PC-3 (cell line): Measurements from ENCODE around the gene BNC1. TPM values are rescaled to one million over a fixed set of nuclear protein-coding genes. Genes with fewer than 3 reads are reported as not detected.

Experiments
- ATAC-seq: fragments of 200-7000 bp; cut with Tn5 transposase; 2 replicates; pipeline ENCODE4 v1.9.1; 2020; ENCODE audit warnings: mild to moderate bottlenecking, moderate library complexity
- BruUV-seq: library from RNA; stranded (reverse); fragments of 400-500 nt; replicated peaks from 2 replicates; lab custom pipeline; 2021; lab: Mats Ljungman, UMichigan
- CTCF ChIA-PET: fragments of 300-600 bp; sonication (Branson Sonifier 250); formaldehyde crosslinking; loops from one replicate; lab custom pipeline; 2022; ENCODE audit warnings: antibody characterized with exemption; lab: Charles Lee
- POLR2A ChIA-PET: fragments of 300-600 bp; sonication (Branson Sonifier 250); formaldehyde crosslinking; loops from one replicate; lab custom pipeline; 2022; ENCODE audit warnings: antibody characterized with exemption; ENCODE audit not compliant: unreplicated experiment; lab: Charles Lee
- DNase-seq: peaks from one replicate; pipeline ENCODE4 v3.0.0-alpha.2; 2015
- H2AFZ ChIP-seq: fragments of 300-600 bp; sonication (generic); 2 replicates; pipeline ENCODE4 v1.6.0; 2016; ENCODE audit warnings: antibody characterized with exemption, low read length
- H3F3A ChIP-seq: fragments of 300-600 bp; sonication (generic); one replicate; pipeline ENCODE4 v1.6.0; 2017; ENCODE audit warnings: antibody characterized with exemption, low read length, control low read depth, mild to moderate bottlenecking; ENCODE audit not compliant: unreplicated experiment
- H3K27ac ChIP-seq: fragments of 300-600 bp; sonication (generic); 2 replicates; pipeline ENCODE4 v1.5.1; 2016; ENCODE audit warnings: mild to moderate bottlenecking, low read length
- H3K27me3 ChIP-seq: fragments of 300-600 bp; sonication (generic); 2 replicates; pipeline ENCODE4 v1.6.1; 2016; ENCODE audit warnings: low read length, mixed read lengths
- H3K36me3 ChIP-seq: fragments of 300-600 bp; sonication (generic); 2 replicates; pipeline ENCODE4 v1.6.1; 2016; ENCODE audit warnings: low read depth, mixed run types, low read length, mixed read lengths
- H3K4me1 ChIP-seq: fragments of 300-600 bp; sonication (generic); 2 replicates; pipeline ENCODE4 v1.5.1; 2016; ENCODE audit warnings: low read length; ENCODE audit not compliant: insufficient read depth
- H3K4me2 ChIP-seq: fragments of 300-600 bp; sonication (generic); 2 replicates; pipeline ENCODE4 v1.6.0; 2016; ENCODE audit warnings: low read length
- H3K4me3 ChIP-seq: fragments of 300-600 bp; sonication (generic); 2 replicates; pipeline ENCODE4 v1.5.1; 2016; ENCODE audit warnings: mild to moderate bottlenecking, low read length, mixed read lengths
- H3K79me2 ChIP-seq: fragments of 300-600 bp; sonication (generic); 2 replicates; pipeline ENCODE4 v1.6.1; 2017; ENCODE audit warnings: low read length, mixed read lengths
- H3K9ac ChIP-seq: fragments of 300-600 bp; sonication (generic); 2 replicates; pipeline ENCODE4 v1.6.0; 2016; ENCODE audit warnings: mild to moderate bottlenecking, low read length
- H3K9me2 ChIP-seq: fragments of 300-600 bp; sonication (generic); replicated peaks from 2 replicates; pipeline ENCODE4 v1.6.1; 2016; ENCODE audit warnings: mixed run types, low read length, mixed read lengths
- H3K9me3 ChIP-seq: fragments of 300-600 bp; sonication (generic); 2 replicates; pipeline ENCODE4 v1.6.1; 2016; ENCODE audit warnings: low read length, mixed read lengths
- H4K20me1 ChIP-seq: fragments of 300-600 bp; sonication (generic); 2 replicates; pipeline ENCODE4 v1.6.1; 2016; ENCODE audit warnings: low read length, mixed read lengths
- CTCF ChIP-seq: fragments of 300-600 bp; sonication (generic); conservative IDR thresholded peaks from 2 replicates; pipeline ENCODE4 v1.5.1; 2017; ENCODE audit warnings: antibody characterized with exemption, low read depth, mild to moderate bottlenecking, low read length
- EZH2 ChIP-seq: fragments of 300-600 bp; sonication (generic); IDR thresholded peaks from one replicate; pipeline ENCODE4 v1.6.1; 2017; ENCODE audit warnings: antibody characterized with exemption, mild to moderate bottlenecking, low read length; ENCODE audit not compliant: unreplicated experiment
- EZH2phosphoT487 ChIP-seq: fragments of 300-600 bp; sonication (generic); IDR thresholded peaks from 2 replicates; pipeline ENCODE4 v1.6.1; 2018; ENCODE audit warnings: mild to moderate bottlenecking, antibody characterized with exemption, low read length, borderline replicate concordance
- intact Hi-C: fragments of 100-400 bp; cut with micrococcal nuclease; formaldehyde crosslinking; loops from 2 replicates; pipeline ENCODE4 v1.9.0; 2023
- total RNA-seq: library from RNA; depleted of rRNA; stranded (reverse); fragments of >200 nt; gene quantifications from 2 replicates; pipeline ENCODE4 v1.2.3, GENCODE V29; 2014

Gene BNC1
- total RNA-seq, 1 experiment from 2014 or later = 2.4 TPM

GRCh38 chr15:83276661-83277060, 7.8 kb downstream of the BNC1 start:
- no peak overlapping the region for H3K27ac ChIP-seq
- H3K36me3 ChIP-seq = no peaks in the 10 kb centered on the region
- ATAC-seq (no peak), DNase-seq (no peak)
- no TSS peak for BruUV-seq
- H3K4me3 ChIP-seq = no peak overlapping the region
- no peak overlapping the region for H3K9ac ChIP-seq
- no peaks in the 10 kb centered on the region for H3K27me3 ChIP-seq
- H3K4me2 ChIP-seq = no peak overlapping the region
- TF ChIP-seq EZH2 = no peak
- no peak for TF ChIP-seq EZH2phosphoT487
- no peak for TF ChIP-seq CTCF
- H4K20me1 ChIP-seq = no peaks in the 10 kb centered on the region
- H3K9me3 ChIP-seq = no peaks in the 10 kb centered on the region
- POLR2A ChIA-PET = no interaction called here
- H3K79me2 ChIP-seq = peaks cover 11% of the 10 kb centered on the region
- no peak overlapping the region for H2AFZ ChIP-seq
- no peaks in the 10 kb centered on the region for H3K9me2 ChIP-seq
- CTCF ChIA-PET = no interaction called here
- intact Hi-C loops = no loop called here
- peaks cover 16% of the 10 kb centered on the region for H3K4me1 ChIP-seq
- H3F3A ChIP-seq = no peaks in the 10 kb centered on the region

- Histone ChIP-seq H3K9me3 (no peaks in the 10 kb centered on the region), H3K36me3 (no peaks in the 10 kb centered on the region), H3K4me1 (peaks cover 11% of the 10 kb centered on the region), H4K20me1 (no peaks in the 10 kb centered on the region), H3K4me3 (no peak overlapping the region), H3K27ac (no peak overlapping the region), H3F3A (no peaks in the 10 kb centered on the region), H3K4me2 (no peak overlapping the region), H3K9ac (no peak overlapping the region), H3K79me2 (peaks cover under 1% of the 10 kb centered on the region), H3K9me2 (no peaks in the 10 kb centered on the region), H2AFZ (no peak overlapping the region), H3K27me3 (no peaks in the 10 kb centered on the region)
- ChIA-PET POLR2A (no interaction called here), CTCF (no interaction called here)
- no TSS peak for BruUV-seq
- TF ChIP-seq EZH2 (no peak), EZH2phosphoT487 (no peak), CTCF (no peak)
- ATAC-seq (no peak), DNase-seq (no peak)
- intact Hi-C loops = no loop called here
These were observed 9.1 kb downstream of the BNC1 start for GRCh38 chr15:83275412-83275811.

- no TSS peak for BruUV-seq
- H3K27me3 ChIP-seq = no peaks in the 10 kb centered on the region
- H3K9me2 ChIP-seq = no peaks in the 10 kb centered on the region
- H3K27ac ChIP-seq = no peak overlapping the region
- no peak overlapping the region for H3K4me3 ChIP-seq
- H4K20me1 ChIP-seq = no peaks in the 10 kb centered on the region
- no peak for ATAC-seq
- H3K9ac ChIP-seq = no peak overlapping the region
- H3K4me1 ChIP-seq = no peaks in the 10 kb centered on the region
- intact Hi-C loops = no loop called here
- H3F3A ChIP-seq = no peaks in the 10 kb centered on the region
- CTCF ChIA-PET = no interaction called here
- H3K79me2 ChIP-seq = no peaks in the 10 kb centered on the region
- no peak for TF ChIP-seq EZH2
- TF ChIP-seq CTCF = no peak
- TF ChIP-seq EZH2phosphoT487 = no peak
- H2AFZ ChIP-seq = no peak overlapping the region
- no peaks in the 10 kb centered on the region for H3K9me3 ChIP-seq
- no peaks in the 10 kb centered on the region for H3K36me3 ChIP-seq
- DNase-seq = no peak
- POLR2A ChIA-PET = no interaction called here
- H3K4me2 ChIP-seq = no peak overlapping the region
These were observed 14.3 kb downstream of the BNC1 start for GRCh38 chr15:83270176-83270575.
